HepG2 (cell line): ENCODE data around the gene SHCBP1L. TPM values are rescaled to one million over a fixed set of nuclear protein-coding genes. Genes with fewer than 3 reads are reported as not detected.

Experiments used
- DNMT3B ChIP-seq: conservative IDR thresholded peaks from 2 replicates; pipeline ENCODE4 v1.6.1; 2016; ENCODE audit warnings: missing biosample characterization, control low read depth
- EED ChIP-seq: sonication (generic); formaldehyde crosslinking; IDR thresholded peaks from 2 replicates; pipeline ENCODE4 v1.5.0; 2020; ENCODE audit warnings: mild to moderate bottlenecking, missing genetic modification reagents
- GZF1 ChIP-seq: sonication (generic); formaldehyde crosslinking; IDR thresholded peaks from 2 replicates; pipeline ENCODE4 v1.5.1; 2020; ENCODE audit warnings: mild to moderate bottlenecking, missing genetic modification reagents
- HMGXB3 ChIP-seq: sonication (generic); formaldehyde crosslinking; IDR thresholded peaks from 2 replicates; pipeline ENCODE4 v1.4.0; 2020; ENCODE audit warnings: missing genetic modification reagents, borderline replicate concordance
- NR2C2 ChIP-seq: sonication (generic); formaldehyde crosslinking; IDR thresholded peaks from 2 replicates; pipeline ENCODE4 v1.4.0; 2020; ENCODE audit warnings: missing genetic modification reagents, mild to moderate bottlenecking, moderate library complexity, borderline replicate concordance
- PPARG ChIP-seq: conservative IDR thresholded peaks from 2 replicates; pipeline ENCODE4 v1.6.1; 2016; ENCODE audit warnings: missing biosample characterization, missing genetic modification reagents
- SMC3 ChIP-seq: IDR thresholded peaks from 2 replicates; pipeline ENCODE4 v1.6.1; 2011; ENCODE audit warnings: low read length, improper control_type of control experiment
- SP5 ChIP-seq: IDR thresholded peaks from 2 replicates; pipeline ENCODE4 v1.6.1; 2016; ENCODE audit warnings: low read depth, borderline replicate concordance
- TARDBP ChIP-seq: sonication (generic); formaldehyde crosslinking; IDR thresholded peaks from 2 replicates; pipeline ENCODE4 v1.8.0; 2022; ENCODE audit warnings: mild to moderate bottlenecking, missing genetic modification reagents
- TP53 ChIP-seq: sonication (generic); formaldehyde crosslinking; conservative IDR thresholded peaks from 2 replicates; pipeline ENCODE4 v1.4.0; 2020; ENCODE audit warnings: missing genetic modification reagents
- ZBED4 ChIP-seq: sonication (generic); formaldehyde crosslinking; IDR thresholded peaks from 2 replicates; pipeline ENCODE4 v1.4.0; 2020; ENCODE audit warnings: missing genetic modification reagents, borderline replicate concordance
- ZBTB46 ChIP-seq: sonication (generic); formaldehyde crosslinking; IDR thresholded peaks from 2 replicates; pipeline ENCODE4 v1.4.0; 2020; ENCODE audit warnings: mild to moderate bottlenecking, missing genetic modification reagents, borderline replicate concordance
- ZFP36L2 ChIP-seq: sonication (generic); formaldehyde crosslinking; IDR thresholded peaks from 2 replicates; pipeline ENCODE4 v1.4.0; 2020; ENCODE audit warnings: missing genetic modification reagents
- polyA plus RNA-seq, 8 experiments: library from polyadenylated mRNA; depleted of rRNA in 3 of 8; stranded (reverse) in 7 of 8; unstranded in 1 of 8; fragments of >200 nt; fragmentation: Illumina TruSeq in 4 of 8; extraction: Trizol in 4 of 8; gene quantifications; 2 replicates each; pipeline versions ENCODE4 v1.2.1 to v1.2.3, GENCODE V29; 2011 to 2016; ENCODE audit warnings: low read depth in 4 of 8, missing spikeins in 1 of 8, mixed read lengths in 1 of 8; ENCODE audit not compliant: insufficient read depth in 1 of 8
- total RNA-seq, 5 experiments: library from RNA; depleted of rRNA; stranded (reverse); fragments of >200 nt; fragmentation: Illumina TruSeq; extraction: Trizol; gene quantifications; 2 replicates each; pipeline ENCODE4 v1.2.3, GENCODE V29; 2016; ENCODE audit warnings: low read depth in 1 of 5

SHCBP1L gene
- total and polyA plus RNA-seq, 2 of the 13 experiments (the other 11 are each of a cell fraction or from before 2014, with no cell fraction given) = not detected

- TF ChIP-seq HMGXB3 (CRISPR knock-in tag) (peak; percentile 35; the same call in 1 of the 2 replicates), SMC3 (peak; percentile 96), TP53 (CRISPR knock-in tag) (0 out of 2 replicates have a peak, but pooled peaks have one; percentile 39), TARDBP (CRISPR knock-in tag) (peak; percentile 48; the same call in 1 of the 2 replicates), ZBTB46 (no peak), PPARG (CRISPR knock-in tag) (peak; percentile 51; the same call in 1 of the 2 replicates), EED (CRISPR knock-in tag) (no peak), DNMT3B (CRISPR knock-in tag) (no peak), ZBED4 (0 out of 2 replicates have a peak, but pooled peaks have one; percentile 50), SP5 (CRISPR knock-in tag) (peak; percentile 15; the same call in 1 of the 2 replicates), NR2C2 (CRISPR knock-in tag) (no peak), ZFP36L2 (CRISPR knock-in tag) (no peak), GZF1 (no peak)
These were observed 9.7 kb upstream of the SHCBP1L start (continued) for GRCh38 chr1:182962554-182963115.
